ENCODE data around the gene CDIPT.
"Not testable (repeated sequence)": the region's sequence is repeated elsewhere in the genome, so short reads cannot be mapped to it uniquely, and the experiment has no call there.

CDIPT gene, protein sequence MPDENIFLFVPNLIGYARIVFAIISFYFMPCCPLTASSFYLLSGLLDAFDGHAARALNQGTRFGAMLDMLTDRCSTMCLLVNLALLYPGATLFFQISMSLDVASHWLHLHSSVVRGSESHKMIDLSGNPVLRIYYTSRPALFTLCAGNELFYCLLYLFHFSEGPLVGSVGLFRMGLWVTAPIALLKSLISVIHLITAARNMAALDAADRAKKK

DNA sequence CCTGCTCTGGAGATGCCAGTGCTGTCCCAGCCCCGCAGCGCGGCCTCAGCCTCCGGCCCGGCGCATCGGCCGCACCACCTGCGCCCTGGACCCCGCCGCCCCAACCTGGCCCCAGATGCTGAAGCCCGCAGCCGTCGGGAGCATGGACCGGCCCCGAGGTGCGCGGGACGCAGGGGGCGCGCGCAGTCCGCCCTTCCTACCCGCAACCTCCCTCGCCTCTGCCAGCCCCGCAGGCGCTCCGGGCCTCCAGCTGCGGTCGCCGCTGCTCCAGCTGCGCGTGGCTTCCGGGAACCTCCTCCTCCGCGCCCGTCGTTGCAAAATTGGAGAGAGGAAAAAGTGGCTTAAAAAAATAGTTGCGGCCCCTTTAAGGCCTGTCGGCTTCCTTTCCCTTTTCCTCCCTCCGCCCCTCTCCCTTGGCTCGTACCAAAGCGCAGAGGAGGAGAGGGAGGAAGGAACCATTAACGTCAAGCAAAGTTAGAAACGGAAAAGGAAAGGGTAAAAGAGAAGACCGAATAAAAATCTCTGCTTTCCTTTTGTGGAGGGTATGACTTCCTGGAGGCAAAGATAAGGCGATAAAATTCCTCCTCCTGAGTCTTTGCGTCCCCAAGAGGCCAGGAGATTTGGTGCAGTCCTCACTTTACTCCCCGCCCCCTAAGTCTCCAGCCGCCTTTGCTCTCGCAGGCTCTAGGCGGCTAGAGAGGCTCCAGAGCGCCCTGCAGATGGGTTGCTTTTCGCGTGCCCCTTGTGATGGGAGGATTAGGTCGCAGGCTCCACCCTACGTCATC lies at the start of gene CDIPT:
Gene CDIPT (minus strand): TSS at position 343 of the 785 bp plus-strand sequence. CDS start 369 bp downstream, outside the sequence.
- peak; percentile 96 for DNase-seq (ENCODE audit: low spot score)

DNA sequence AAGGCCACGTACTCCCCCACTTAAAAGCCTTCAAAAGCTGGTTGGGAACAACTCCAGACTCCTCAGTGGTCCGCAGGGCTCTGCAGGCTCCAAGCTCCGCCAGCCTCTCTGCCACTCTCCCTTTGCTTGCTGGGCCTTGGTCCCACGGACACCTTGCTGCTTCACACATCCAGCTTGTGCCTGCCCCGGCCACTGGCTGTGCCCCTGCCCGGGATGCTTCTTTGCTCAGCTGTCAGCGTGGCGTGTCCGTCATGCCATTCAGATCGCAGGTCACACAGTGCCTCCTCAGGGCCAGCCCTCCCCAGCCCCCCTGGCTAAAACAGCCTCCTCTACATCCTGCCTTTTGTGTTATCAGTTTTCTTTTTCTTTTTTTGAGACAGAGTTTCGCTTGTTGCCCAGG lies 49.1 kb upstream of the CDIPT start:
- no peak for DNase-seq (ENCODE audit: low spot score)

DNA sequence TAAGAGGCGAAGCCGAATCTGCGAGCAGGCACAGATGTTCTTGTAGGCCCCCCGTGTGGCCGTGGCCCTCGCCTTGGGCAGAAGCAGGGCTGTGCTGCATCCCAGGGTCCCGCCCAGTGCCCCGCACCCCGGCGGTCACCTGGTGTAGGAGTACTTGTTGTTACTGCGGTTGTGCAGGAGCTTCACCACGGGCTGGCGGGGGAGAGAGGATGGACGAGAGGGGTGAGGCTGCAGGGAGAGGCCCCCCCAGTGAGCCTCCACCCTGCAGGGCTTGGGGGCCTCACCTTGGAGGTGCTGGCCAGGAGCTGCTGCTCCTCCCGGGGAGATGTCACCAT lies 48.6 kb upstream of the CDIPT start:
- DNase-seq (ENCODE audit: low spot score): no peak

DNA sequence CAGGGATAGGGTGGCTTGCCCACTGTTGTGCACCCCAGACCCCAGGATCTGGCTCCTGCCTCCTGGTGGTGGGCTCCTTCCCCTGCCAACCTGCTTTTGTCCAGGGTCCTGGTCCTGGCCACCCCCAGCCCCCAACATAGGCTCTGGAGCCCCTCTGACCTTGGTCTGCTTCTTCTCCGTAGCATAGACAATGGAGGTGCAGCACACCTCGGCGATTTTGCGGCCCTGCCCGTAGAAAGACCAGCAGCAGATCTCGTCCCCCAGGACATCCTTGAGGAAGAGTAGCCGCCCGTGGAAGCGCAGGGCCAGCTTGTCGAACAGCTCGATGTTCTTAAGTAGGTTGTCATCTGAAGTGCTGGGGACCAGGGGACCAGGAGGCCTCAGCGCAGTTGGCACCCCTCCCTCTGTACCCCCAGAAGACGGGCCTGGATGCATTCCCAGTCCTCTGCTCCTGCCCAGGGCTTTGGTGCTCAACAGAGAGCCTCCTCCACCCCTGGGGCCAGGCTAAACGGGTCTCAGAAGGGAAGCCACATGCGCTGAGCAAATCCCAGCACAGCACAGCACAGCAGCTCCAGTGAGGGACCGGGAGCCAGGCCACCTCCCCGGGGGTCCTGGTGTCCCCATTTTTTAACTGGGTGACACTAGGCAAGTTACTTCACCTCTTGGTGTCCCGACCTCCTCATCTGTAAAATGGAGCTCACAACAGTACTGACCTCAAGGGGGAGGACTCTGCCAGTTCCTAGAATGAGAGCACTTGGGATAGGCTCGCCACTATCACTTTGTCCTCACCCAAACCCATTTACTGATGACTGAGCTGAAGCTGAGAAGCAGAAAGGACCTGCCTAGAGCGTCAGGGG lies 48.0 kb upstream of the CDIPT start:
- DNase-seq (ENCODE audit: low spot score): no peak

DNA sequence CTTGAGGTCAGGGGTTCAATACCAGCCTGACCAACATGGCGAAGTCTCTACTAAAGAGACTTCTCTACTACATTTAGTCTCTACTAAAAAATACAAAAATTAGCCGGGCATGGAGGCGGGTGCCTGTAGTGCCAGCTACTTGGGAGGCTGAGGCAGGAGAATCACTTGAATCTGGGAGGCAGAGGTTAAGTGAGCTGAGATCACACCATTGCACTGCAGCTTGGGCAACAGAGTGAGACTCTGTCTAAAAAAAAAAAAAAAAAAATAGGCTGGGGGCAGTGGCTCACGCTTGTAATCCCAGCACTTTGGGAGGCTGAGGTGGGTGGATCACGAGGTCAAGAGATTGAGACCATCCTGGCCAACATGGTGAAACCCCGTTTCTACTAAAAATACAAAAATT lies 46.8 kb upstream of the CDIPT start:
- DNase-seq (ENCODE audit: low spot score): not testable (repeated sequence)

DNA sequence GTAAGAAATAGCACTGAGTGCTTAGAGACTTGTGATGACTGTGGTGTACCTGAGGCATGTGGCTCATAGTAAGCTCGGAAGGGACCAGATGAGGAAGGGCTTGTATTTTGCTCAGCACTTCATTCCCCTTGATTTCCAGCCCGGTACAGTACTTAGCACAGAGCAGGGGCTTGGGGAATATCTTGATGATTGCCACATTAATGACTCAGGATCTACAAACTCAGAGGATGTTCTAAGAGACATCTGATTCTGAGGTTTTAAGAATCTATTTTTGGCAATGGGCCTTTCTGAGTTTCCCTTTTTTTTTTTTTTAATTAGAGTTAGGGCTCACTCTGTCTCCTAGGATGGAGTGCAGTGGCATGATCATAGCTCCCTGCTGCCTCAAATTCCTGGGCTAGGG lies 46.4 kb upstream of the CDIPT start:
- no peak for DNase-seq (ENCODE audit: low spot score)

DNA sequence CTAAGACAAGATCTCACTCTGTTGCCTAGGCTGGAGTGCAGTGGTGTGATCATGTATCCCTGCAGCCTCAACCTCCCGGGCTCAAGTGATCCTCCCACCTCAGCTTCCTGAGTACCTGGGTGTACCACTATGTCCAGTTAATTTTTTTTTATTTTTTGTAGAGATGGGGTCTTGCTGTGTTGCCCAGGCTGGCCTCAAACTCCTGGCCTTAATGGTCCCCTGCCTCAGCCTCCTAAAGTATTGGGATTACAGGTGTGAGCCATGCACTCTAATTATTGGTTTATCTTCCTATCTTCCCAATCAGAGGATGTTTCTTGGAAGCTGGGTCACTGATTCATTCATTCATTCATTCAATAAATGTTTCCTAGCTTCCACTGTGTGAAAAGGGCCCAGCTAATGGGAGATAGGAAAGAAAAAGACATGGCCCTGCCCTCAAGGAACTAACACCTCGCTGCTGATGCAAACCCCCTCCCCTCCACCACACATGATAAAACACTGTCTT lies 45.7 kb upstream of the CDIPT start:
- DNase-seq (ENCODE audit: low spot score): no peak

DNA sequence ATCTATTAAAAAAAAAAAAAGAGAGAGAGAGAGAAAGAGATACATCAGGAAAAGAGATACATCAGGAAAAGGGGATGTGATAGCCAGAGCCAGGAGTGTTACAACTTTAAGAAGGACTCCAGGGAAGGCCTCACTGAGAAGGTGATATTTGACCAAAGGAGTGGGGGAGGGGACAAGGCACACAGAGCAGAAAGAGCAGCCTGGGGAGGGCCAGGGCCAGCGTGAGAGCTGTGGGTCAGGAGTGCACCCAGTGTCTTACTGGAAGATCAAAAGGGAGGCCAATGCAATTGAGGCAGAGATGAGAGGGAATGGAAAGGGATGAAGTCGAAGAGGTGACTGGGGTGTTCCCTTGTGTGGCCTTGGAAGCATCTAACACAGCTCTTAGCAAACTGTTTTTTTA lies 44.9 kb upstream of the CDIPT start:
- DNase-seq (ENCODE audit: low spot score): no peak

DNA sequence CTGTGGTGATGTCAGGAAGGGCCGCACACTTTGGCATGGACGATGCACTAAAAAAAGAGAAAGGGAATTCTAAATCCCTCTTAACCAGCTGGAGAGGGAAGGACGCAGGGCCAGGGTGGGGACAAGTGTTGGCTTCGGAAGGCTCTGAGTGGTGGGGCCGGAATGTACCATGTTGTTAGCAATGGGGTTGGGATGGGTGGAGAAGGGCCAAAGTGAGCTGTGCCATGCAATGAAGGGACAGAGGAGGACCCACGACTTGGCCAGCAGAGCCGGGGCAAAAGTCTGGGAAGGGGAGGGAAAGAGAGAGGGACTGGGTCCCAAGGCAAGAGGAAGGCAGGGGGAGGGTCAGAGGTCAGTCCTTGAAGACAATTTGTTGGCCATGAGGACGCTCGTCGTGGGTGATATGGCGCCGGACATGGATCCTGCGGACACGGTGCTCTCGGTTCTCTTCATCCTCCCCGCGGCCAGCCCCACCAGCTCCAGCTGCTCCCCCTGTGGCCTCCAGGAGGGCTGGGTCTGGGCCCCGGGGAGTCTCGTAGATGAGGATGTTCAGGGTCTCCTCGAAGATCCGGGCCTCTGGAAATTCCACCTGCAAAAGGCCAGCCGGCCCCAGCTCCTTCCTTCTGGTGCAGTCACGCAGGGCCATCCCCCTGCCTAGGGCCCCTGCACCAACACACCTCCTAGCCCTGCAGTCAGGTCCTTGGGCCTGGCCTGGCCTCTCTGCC lies 43.7 kb upstream of the CDIPT start:
- DNase-seq (ENCODE audit: low spot score): no peak

DNA sequence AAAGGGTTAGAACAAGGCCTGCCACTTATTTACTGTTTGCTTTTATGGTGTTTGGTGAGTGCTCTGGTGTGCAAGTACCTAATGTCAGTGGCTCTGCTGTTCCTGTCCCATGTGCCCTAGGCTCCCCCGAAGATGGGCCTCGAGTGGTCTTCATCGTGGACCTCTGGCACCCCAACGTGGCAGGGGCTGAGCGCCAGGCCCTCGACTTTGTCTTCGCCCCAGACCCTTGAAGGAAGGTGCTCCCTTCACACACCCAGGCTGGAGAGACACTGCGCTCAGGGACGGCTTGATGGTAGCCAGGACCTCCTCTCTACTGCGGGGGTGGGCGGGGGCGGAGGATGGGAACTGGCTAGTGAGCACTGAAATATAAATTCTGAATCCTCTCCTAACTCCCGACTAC lies 42.6 kb upstream of the CDIPT start:
- DNase-seq (ENCODE audit: low spot score): no peak

DNA sequence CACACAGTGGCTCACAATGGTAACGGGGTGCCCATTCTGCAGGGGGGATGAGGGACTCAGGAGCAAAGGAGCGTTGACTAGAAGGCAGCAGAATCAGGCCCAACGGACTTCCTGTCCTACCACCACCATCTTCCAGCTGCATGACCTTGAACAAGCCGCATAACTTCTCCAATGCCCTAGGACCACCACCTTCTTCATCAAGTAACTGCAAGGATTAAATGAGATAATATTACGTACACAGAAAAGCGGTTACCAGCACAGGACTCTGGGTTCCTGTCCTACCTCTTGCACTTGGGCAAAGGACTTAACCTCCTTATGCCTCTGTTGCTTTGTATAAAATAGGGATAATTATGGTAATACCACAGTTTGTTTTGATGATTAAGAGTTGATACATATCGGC lies 41.9 kb upstream of the CDIPT start:
- DNase-seq (ENCODE audit: low spot score): no peak

DNA sequence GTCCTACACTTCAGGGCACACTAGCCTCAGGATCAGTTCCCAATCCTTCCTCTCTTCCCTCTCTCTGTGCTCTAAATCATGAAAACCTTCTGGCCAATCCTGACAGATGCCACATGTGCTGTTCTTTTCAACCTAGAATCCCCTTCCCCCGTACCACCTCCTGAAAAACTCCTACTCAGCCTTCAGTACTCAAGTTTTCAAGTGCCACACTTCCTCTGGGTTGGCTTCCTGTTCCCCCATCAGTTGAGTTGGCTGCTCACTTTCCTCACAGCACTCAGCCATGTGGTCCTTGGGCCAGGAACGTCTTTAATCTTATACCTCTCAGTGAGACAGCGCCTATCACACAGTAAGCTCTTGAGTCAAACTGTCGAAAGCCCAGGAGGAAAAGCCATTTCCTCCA lies 40.6 kb upstream of the CDIPT start:
- no peak for DNase-seq (ENCODE audit: low spot score)

DNA sequence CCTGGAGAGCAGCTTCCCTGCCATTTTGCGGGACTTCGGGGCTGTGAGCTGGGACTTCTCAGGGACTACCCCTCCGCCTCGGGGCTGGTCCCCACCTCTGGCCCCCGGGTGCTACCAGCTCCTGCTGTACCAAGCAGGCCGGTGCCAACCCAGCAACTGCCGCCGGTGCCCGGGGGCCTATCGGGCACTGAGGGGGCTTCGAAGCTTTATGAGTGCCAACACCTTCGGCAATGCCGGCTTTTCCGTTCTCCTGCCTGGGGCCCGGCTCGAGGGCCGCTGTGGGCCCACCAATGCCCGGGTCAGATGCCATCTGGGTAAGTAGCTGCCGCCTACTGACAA lies 38.5 kb upstream of the CDIPT start:
- no peak for DNase-seq (ENCODE audit: low spot score)

DNA sequence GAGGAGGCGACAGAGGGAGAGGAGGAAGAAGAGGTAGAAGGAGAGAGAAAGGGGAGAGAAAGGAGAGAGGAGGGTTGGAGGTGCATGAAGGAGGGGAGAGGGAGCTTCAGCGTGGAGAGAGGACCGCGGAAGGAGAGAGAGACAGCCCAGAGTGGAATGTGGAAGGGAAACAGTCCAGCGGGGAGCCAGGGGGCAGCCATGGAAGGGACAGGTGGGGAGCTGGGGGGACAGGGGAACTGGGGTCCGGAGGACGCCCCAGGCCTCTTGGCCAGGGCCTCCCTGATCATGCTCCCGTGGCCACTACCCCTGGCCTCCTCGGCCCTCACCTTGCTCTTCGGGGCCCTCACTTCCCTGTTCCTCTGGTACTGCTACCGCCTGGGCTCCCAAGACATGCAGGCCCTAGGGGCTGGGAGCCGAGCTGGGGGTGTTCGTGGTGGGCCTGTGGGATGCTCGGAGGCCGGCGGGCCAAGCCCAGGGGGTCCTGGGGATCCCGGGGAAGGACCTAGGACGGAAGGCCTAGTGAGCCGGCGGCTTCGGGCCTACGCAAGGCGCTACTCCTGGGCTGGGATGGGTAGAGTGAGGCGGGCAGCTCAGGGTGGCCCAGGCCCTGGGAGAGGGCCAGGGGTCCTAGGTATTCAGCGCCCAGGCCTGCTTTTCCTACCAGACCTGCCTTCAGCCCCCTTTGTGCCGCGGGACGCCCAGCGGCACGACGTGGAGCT lies 38.0 kb upstream of the CDIPT start:
- DNase-seq (ENCODE audit: low spot score): no peak

DNA sequence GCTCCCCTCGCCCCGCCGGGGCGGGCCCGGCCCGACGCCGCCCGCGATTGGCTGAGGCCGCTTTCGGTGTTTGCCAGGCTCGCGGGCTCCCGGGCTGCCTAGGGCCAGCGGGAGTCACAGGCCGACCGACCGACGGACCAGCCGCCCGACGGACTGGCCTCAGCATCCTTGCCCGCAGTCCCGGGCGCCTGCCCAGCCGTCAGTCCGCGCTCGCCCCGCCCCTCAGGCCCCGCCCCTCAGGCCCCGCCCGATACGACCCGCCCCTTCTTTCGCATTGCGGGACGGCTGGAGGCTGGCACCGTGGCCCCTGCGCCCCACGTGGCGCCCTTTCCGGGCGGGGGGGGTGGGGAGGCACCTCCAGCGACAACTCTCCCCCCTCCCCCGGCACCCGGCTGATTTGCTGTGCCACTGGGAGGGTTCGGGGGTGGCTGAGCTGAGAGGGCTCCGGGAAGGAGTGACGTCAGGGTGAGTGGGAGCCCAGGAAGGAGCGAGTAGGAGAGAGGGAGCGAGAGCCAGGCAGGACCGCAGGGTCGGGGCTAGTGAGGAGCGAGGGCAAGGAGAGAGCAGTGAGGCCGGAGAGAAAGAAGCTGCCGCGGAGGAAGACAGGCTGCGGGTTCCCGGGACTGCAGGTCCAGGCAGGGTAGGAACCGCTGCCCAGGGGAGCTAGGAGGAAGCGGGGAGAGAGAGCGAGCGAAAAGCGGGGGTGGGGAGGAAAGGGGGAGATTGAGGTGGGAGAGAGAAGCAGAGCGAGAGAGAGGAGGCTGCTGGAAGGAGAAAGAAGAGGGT lies 37.3 kb upstream of the CDIPT start, which contains the start of gene ASPHD1:
Gene ASPHD1 (plus strand): TSS at position 387 of the 786 bp plus-strand sequence. CDS start 484 bp downstream, outside the sequence.
- peak; percentile 92 for DNase-seq (ENCODE audit: low spot score)

DNA sequence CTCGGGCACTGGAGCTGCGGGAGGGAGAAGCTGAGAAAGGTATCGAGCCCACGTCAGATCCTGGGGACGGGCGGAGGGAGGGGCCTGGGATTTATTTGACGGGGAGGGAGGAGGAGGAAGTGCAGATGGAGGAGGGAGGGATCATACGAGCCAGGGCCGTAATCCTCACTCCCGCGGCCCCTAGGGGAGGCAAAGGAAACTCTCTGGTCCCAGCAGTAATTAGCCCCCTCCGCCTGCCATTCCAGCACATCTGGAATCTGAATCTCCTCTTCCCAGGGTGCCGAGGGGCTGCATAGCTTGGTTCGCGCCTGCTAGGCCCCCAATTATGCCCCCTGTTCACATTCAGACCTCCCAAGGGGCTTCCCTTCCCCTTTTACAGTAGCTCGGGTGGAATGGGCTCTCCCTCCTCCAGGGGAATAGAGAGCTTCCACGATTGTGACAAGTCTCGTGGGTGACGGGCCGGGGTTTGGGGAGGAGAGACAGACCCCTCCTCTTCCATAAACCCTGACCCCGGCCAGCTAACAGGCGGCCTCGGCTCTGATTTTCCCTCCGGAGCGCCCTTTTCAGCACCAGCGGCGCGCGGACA lies 36.6 kb upstream of the CDIPT start, which contains the start of gene SEZ6L2:
Gene SEZ6L2 (minus strand): TSS at position 35 of the 586 bp plus-strand sequence. CDS start 531 bp downstream, outside the sequence.
- DNase-seq (ENCODE audit: low spot score): peak; percentile 97

DNA sequence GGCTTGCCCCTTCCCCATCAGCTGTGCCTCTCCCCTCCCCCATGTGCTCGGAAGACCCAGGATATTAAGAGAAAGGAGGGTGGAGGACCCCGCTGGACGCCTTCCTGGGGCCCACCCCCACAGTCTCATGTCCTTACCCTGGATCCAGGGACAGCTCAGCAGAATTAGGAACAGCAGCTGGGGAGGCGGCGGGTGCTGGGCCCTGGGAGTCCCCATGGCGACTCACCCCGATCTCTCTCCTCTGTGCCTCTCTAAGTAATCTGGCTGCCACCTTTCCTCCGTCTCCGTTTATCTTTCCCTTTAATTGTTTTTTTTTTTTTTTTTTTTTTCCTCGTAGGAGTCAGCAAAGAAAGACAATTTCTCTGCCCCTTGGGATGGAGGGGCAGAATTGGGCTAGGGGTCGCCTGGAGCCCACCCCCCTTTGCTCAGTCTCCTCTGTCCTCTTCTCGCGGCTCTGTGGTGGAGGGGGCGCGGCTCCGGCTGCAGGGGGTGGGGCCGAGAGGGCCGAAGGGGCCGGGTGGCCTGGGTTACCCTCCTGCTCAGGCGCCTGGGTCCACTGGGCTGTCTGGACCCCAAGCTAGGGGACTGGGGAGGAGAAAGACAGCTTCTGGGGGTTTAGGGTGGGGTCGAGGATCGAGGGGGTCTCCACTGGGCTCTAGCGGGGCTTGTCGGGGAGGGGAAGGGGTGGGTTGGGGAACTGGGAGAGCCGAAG lies 35.9 kb upstream of the CDIPT start:
- peak; percentile 88 for DNase-seq (ENCODE audit: low spot score)

DNA sequence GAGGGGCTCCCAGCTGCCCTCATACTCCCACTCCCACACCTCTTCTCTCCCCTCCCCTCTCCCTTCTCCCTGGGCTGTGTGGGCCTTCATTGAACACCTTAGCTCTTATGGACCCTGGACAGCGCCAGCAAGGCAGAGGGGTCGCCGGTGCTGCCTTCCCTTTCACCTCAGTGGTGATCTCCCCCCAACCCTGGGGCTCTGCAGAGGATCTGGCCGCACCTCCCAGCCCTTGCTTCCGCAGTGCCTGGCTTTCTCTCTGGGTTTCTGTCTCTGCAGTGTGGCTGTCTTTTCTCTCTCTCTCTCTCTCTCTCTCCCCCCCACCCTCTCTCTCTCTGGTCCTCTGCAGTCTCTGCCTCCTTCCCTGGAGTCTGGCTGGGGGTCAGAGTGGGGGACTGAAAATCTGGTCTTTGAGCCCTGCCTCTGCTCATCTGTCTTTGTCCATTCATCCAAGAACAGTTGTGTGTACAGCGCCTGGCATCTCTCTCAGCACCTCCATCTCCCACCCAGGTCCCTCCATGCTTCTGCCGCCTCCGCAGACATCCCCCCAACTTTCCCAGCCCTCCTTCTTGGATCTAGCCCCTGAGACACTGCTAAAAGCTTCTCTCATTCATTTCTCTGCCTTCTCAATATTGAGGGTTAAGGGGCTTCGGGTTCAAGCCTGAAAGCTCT lies 35.2 kb upstream of the CDIPT start:
- DNase-seq (ENCODE audit: low spot score): no peak

DNA sequence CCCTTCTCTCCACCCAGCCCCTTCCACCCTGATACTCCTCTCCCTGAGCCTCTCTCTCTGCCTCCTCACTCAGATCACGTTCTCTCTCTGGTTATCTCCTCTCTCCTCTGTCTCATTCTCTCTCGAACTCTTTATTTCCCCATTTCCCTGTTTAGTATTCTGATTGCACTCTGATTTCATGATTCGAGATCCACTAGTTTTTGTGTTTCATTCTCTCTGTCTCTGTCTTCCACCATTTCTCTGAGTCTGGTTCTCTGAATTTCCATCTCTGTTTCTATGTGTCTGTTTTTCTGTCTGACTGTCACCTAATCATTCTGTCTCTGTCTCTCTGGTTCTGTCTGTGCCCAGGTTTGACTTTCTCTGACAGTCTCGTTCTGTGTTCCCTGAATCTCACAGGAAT lies 34.3 kb upstream of the CDIPT start:
- DNase-seq (ENCODE audit: low spot score): no peak
